ENCODE measurements around the gene FAM110D.

The FAM110D gene

DNA sequence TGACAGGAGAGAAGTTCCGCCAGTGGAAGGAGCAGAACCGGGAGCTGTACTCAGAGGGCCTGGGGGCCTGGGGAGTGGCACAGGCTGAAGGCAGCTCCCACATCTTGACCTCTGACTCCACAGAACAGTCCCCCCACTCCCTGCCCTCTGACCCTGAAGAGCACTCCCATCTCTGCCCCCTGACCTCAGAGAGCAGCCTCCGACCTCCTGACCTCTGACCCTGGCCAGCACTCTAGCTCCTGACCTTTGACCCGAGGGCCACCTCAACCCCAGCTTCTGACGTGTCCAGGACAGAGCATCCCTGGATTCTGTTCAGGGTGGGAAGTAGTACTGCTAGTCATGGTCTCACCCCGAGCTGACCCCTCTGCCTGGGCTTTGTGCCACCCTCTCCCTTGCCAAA lies 30.5 kb downstream of the FAM110D start:
- DNase-seq (ENCODE audit: low read depth): no peak

DNA sequence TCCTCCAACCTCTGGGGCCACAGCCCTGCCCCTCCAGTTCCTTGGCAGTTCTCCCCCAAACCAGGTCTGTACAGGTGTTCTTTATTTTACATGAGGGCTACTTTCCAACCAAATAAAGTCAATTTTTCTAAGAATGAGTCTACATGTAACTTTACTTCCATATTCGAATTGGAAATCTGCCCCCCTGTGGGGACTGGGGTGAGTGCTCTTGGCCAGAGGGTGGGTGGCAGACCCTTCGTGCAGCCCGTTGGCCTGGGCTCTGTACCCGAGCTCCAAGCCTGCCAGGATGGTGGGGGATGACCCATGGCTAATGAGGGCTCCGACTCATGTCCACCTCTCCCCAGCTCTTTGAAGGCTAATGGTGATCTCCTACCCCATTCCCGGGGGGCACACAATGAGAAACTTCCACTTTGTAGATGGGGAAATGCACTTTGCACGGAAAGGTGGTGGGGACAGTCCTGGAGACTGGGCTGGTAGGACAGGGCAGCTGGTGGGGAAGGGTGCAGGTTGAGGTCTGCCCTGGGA lies 30.9 kb downstream of the FAM110D start:
- DNase-seq (ENCODE audit: low read depth): no peak

DNA sequence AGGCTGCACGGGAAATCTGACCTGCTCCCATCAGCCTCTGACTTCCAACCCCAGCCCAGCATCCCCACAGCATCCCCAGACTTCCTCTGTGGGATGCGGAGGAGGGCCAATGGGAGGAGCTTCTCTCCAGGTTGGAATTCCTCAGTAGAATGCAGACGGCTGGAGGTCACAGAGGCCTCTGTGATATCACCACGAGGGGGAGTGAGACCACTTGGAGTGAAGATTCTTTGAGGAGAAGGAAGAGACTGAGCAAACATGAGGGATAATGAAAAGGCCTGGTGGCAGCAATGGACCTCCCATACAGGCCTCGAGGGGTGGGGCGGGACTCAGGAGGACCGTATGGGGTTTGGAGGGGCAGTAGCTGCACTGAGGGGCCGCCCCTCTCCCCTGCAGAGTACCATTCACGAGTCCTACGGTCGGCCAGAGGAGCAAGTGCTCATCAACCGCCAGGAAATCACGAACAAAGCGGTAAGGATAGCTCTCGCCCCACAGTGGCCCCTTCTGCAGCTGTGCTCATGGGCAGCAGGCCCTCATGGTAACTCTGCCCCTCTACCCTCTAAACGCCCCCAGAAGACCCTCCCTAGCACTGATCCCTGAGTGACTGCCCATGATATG lies 31.6 kb downstream of the FAM110D start, which contains the start of gene CATSPER4:
Gene CATSPER4 (plus strand): TSS at position 230 of the 615 bp plus-strand sequence. CDS start 26 bp downstream, at position 256.
- DNase-seq (ENCODE audit: low read depth): no peak

DNA sequence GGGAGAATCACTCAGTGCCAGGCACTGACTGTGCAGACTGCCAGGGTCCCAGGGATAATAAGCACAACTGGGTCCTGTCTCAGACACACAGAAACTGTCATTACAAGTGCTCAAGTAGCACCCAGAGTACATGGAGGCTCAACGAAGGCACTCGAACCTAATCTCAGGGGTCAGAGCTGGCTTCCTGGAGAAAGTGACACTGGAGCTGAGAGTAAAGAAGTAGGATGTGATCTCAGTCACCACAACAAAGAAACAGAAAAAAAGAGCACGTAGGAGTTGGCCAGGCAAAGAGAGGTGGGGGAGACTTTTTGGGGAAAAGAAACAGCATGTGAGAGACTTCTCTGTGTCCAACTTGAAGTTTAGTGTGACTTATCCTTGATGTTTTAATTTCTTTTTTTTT lies 32.9 kb downstream of the FAM110D start:
- no peak for DNase-seq (ENCODE audit: low read depth)

DNA sequence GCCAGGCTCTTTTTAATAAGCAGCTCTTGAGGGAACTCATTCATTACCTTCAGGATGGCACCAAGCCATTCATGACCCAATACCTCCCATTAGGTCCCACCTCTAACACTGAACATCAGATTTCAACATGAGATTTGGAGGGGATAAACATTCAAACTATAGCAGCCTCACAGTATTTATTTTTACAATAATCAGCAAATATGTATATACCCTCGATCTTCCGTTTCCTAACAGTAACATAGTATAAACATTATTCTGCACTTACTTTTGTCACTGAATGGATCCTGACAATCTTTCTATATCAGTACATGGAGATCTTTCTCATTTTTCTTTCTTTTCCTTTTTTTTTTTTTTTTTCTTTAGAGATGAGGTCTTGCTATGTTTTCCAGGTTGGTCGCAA lies 36.9 kb downstream of the FAM110D start:
- DNase-seq (ENCODE audit: low read depth): no peak

- no peak for DNase-seq (ENCODE audit: low read depth)
Observed at GRCh38 chr1:26197301-26197700, 38.4 kb downstream of the FAM110D start.

DNA sequence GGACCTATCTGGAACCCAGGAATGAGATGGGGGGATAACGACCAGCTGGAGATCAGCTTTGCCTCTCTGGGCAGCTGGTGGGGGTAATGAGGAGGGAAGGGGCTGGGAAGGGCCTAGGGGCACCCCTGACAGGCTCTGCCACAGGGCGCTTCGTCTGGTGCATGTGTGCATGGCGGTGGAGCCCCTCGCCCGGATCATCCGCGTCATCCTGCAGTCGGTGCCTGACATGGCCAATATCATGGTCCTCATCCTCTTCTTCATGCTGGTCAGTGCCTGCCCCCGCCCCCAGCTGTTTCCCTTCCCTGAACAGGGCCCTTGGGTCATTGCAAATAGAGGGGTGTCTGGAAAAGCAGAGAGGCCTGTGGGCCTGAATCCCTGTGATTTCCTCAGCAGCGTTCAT lies 38.9 kb downstream of the FAM110D start:
- DNase-seq (ENCODE audit: low read depth): no peak

DNA sequence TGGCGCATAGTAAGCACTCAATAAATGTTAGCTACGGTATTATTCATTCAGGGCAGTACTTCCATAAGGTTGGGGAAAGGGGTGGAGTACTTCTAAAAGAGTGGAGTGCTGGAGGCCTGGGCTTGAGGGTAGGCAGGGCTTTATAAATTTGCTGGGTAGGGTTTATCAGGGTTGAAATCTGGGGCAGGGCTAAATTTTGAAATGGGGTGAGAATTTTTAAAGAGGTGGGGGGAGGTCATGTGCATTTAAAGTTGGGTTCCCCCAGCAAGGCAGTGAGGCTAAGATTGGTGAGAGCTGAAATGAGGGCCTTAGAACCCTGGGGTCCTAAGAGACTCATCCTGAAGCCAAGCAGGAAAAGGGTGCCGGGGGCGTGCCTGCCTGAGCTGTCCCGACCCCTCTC lies 41.5 kb downstream of the FAM110D start:
- no peak for DNase-seq (ENCODE audit: low read depth)

DNA sequence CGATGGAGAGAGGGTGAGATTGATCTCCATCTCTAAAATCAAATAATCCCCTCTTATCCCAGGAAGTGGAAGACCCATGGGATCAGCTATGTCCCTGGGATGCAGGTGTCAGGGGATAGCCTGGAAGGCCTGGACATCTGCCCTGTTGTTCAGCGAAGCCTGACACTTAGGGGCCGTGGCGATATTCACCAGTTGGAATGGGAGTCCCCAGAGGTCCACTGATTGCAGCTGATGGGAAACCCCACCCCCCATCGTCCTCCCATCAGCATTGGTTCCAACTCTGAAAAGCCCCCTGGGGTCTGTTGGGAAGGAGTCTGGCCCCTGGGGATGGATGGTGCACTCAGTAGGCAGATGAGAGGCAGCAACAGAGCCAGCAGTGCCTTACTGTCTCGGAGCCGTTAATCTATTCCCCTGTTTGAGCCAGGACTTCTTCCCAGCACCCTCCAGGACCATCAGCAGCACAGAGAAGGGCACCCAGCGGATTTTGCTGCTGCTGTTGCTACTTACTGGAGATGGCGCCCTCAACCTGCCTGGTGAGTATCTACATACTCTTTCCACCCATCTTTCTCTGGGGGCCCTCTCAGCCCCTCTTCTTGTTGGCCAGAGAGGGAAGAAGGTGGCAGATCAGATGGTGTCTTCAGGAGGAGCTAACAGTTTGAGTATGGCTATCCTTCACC lies 44.9 kb downstream of the FAM110D start:
- DNase-seq (ENCODE audit: low read depth): no peak

GRCh38 chr1:26210147-26210870 lies 51.4 kb downstream of the FAM110D start:
- no peak for DNase-seq (ENCODE audit: low read depth)

GRCh38 chr1:26212726-26213125 lies 53.8 kb downstream of the FAM110D start:
- DNase-seq (ENCODE audit: low read depth): no peak

GRCh38 chr1:26213335-26213905 lies 54.5 kb downstream of the FAM110D start:
- DNase-seq (ENCODE audit: low read depth): no peak
